NT2/D1 (cell line): Measurements from ENCODE around the gene PDK2.

ENCODE experiments used
- SUZ12 ChIP-seq: IDR thresholded peaks from 2 replicates; pipeline ENCODE4 v1.6.1; 2011; ENCODE audit not compliant: insufficient read length, insufficient read depth; ENCODE audit errors: extremely low read depth
- ZNF274 ChIP-seq: IDR thresholded peaks from 2 replicates; pipeline ENCODE4 v1.6.1; 2011; ENCODE audit warnings: mild to moderate bottlenecking, low read depth, low read length

DNA sequence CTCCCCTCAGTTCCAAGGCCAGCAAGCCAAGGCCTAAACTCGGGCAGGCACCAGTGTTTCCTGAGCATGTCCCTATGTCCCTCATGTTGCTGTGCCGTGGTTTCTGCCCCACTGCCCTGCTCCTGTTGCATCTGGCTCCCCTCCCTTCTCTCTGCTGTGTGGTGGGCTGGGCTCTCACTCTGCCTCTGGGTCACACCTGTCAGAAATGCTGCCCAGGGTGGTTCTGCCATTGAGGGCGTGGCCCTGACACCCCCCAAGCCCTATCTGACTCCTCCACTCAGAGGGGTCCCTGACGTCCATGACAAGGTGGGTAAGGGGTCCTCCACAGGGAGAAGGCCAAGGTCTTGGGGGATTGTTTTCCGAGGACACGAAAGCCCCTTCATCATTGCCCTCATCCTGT is 48.5 kb upstream of the PDK2 start:
- no peak for TF ChIP-seq SUZ12
- no peak for TF ChIP-seq ZNF274
